GM12878 (cell line): ENCODE measurements around the gene SLC24A4. TPM values are rescaled to one million over a fixed set of nuclear protein-coding genes. Genes with fewer than 3 reads are reported as not detected.

Source experiments
- ATAC-seq: fragments of 200-7000 bp; cut with Tn5 transposase; 3 replicates; pipeline ENCODE4 v1.9.1; 2020; ENCODE audit warnings: mild to moderate bottlenecking, moderate library complexity
- BruUV-seq: library from RNA; stranded (reverse); fragments of 400-500 nt; replicated peaks from 2 replicates; lab custom pipeline; 2021; lab: Mats Ljungman, UMichigan
- CTCF ChIA-PET: fragments of 300-600 bp; sonication (Branson Sonifier 250); formaldehyde crosslinking; extraction: SDS; loops from one replicate; lab custom pipeline; 2021; ENCODE audit warnings: inconsistent platforms; lab: Yijun Ruan, JAX
- POLR2A ChIA-PET: fragments of 350-600 bp; formaldehyde crosslinking; extraction: SDS; loops from one replicate; lab custom pipeline; 2021; ENCODE audit warnings: inconsistent platforms; lab: Charles Lee
- RAD21 ChIA-PET: fragments of 300-600 bp; sonication (Branson Sonifier 250); formaldehyde crosslinking; loops from one replicate; lab custom pipeline; 2023; ENCODE audit warnings: antibody characterized with exemption; ENCODE audit not compliant: unreplicated experiment; lab: Charles Lee
- SMC1A ChIA-PET: fragments of 300-600 bp; sonication (Branson Sonifier 250); formaldehyde crosslinking; loops from one replicate; lab custom pipeline; 2023; ENCODE audit not compliant: unreplicated experiment, uncharacterized antibody; lab: Charles Lee
- DNase-seq: peaks from one replicate; pipeline ENCODE4 v3.0.0-alpha.2; 2011; ENCODE audit warnings: low read depth, low spot score
- FAIRE-seq: peaks from 3 replicates; lab custom pipeline; 2011; peaks lifted over from hg19 to GRCh38; lab: Jason Lieb, UNC
- H2AFZ ChIP-seq: 2 replicates; pipeline ENCODE4 v1.6.0; 2011; ENCODE audit warnings: low read depth, low read length, control low read depth; ENCODE audit not compliant: control insufficient read depth
- H3K27ac ChIP-seq: 2 replicates; pipeline ENCODE4 v1.5.1; 2011; ENCODE audit warnings: control low read depth; ENCODE audit not compliant: control insufficient read depth, insufficient read depth
- H3K27me3 ChIP-seq, 2 experiments: replicated peaks in 1 of 2; 2 replicates each; pipeline versions ENCODE4 v1.6.0 to v1.6.1; 2011; ENCODE audit warnings: low read length in 1 of 2; ENCODE audit not compliant: control insufficient read depth in 2 of 2, insufficient read depth in 2 of 2
- H3K36me3 ChIP-seq, 2 experiments: 2 replicates each; pipeline ENCODE4 v1.5.1; 2011; ENCODE audit warnings: low read length in 1 of 2; ENCODE audit not compliant: control insufficient read depth in 2 of 2, insufficient read depth in 2 of 2
- H3K4me1 ChIP-seq: 2 replicates; pipeline ENCODE4 v1.6.1; 2011; ENCODE audit warnings: mild to moderate bottlenecking, low read length, moderate library complexity, mixed read lengths; ENCODE audit not compliant: control insufficient read depth, insufficient read depth
- H3K4me2 ChIP-seq: 2 replicates; pipeline ENCODE4 v1.6.0; 2011; ENCODE audit warnings: control low read depth; ENCODE audit not compliant: control insufficient read depth, insufficient read depth
- H3K4me3 ChIP-seq: fragments of 200-600 bp; sonication (generic); 2 replicates; pipeline ENCODE4 v1.5.1; 2016
- H3K79me2 ChIP-seq: 2 replicates; pipeline ENCODE4 v1.6.0; 2011; ENCODE audit warnings: low read length; ENCODE audit not compliant: control insufficient read depth, insufficient read depth
- H3K9ac ChIP-seq: 2 replicates; pipeline ENCODE4 v1.8.0; 2011; ENCODE audit warnings: low read length, control low read depth, mixed read lengths; ENCODE audit not compliant: control insufficient read depth, insufficient read depth
- H3K9me3 ChIP-seq: replicated peaks from 3 replicates; pipeline ENCODE4 v1.5.1; 2011; ENCODE audit warnings: mild to moderate bottlenecking, low read length; ENCODE audit not compliant: control insufficient read depth, insufficient read depth
- H4K20me1 ChIP-seq: 2 replicates; pipeline ENCODE4 v1.6.0; 2011; ENCODE audit not compliant: control insufficient read depth, insufficient read depth
- CBX3 ChIP-seq: fragments of 200-600 bp; sonication (generic); IDR thresholded peaks from 2 replicates; pipeline ENCODE4 v1.6.1; 2016; ENCODE audit warnings: low read depth, borderline replicate concordance
- CTCF ChIP-seq, 3 experiments: IDR thresholded peaks in 2 of 3; conservative IDR thresholded peaks in 1 of 3; 2 replicates each; pipeline ENCODE4 v1.5.1; 2011; ENCODE audit warnings: low read depth in 3 of 3, low read length in 3 of 3, mild to moderate bottlenecking in 3 of 3, control low read depth in 2 of 3, moderate library complexity in 2 of 3, inconsistent platforms in 1 of 3, mixed read lengths in 1 of 3; ENCODE audit not compliant: control insufficient read depth in 2 of 3, insufficient read depth in 1 of 3; ENCODE audit errors: extremely low read depth in 1 of 3
- EGR1 ChIP-seq, 2 experiments: IDR thresholded peaks; 1 replicate in 1 of 2; 2 replicates in 1 of 2; pipeline ENCODE4 v1.6.1; 2011 to 2012; ENCODE audit warnings: low read depth in 2 of 2, low read length in 2 of 2, borderline replicate concordance in 1 of 2, mild to moderate bottlenecking in 1 of 2, moderate library complexity in 1 of 2
- HDAC6 ChIP-seq: fragments of 200-600 bp; sonication (generic); IDR thresholded peaks from one replicate; pipeline ENCODE4 v1.8.0; 2017; ENCODE audit warnings: antibody characterized with exemption; ENCODE audit not compliant: unreplicated experiment
- HDGF ChIP-seq: fragments of 450-650 bp; IDR thresholded peaks from 2 replicates; pipeline ENCODE4 v1.6.1; 2016; ENCODE audit warnings: antibody characterized with exemption
- KDM1A ChIP-seq: fragments of 200-600 bp; sonication (generic); IDR thresholded peaks from 2 replicates; pipeline ENCODE4 v1.6.1; 2016; ENCODE audit warnings: borderline replicate concordance
- NFYB ChIP-seq: IDR thresholded peaks from 2 replicates; pipeline ENCODE4 v1.6.1; 2011; ENCODE audit warnings: low read depth, mild to moderate bottlenecking, low read length, improper control_type of control experiment, moderate library complexity; ENCODE audit not compliant: insufficient read depth
- PAX5 ChIP-seq: IDR thresholded peaks from 2 replicates; pipeline ENCODE4 v1.6.1; 2011; ENCODE audit warnings: low read depth, low read length, borderline replicate concordance
- RAD21 ChIP-seq: IDR thresholded peaks from 2 replicates; pipeline ENCODE4 v1.6.1; 2011; ENCODE audit warnings: mild to moderate bottlenecking, low read depth, low read length, moderate library complexity; ENCODE audit not compliant: insufficient read depth
- RAD51 ChIP-seq: fragments of 450-650 bp; IDR thresholded peaks from 2 replicates; pipeline ENCODE4 v1.6.1; 2016; ENCODE audit warnings: moderate library complexity, mild to moderate bottlenecking, inconsistent platforms
- RELB ChIP-seq: fragments of 450-650 bp; IDR thresholded peaks from 2 replicates; pipeline ENCODE4 v1.6.1; 2017; ENCODE audit warnings: low read depth, mild to moderate bottlenecking, moderate library complexity
- SPI1 ChIP-seq: IDR thresholded peaks from 2 replicates; pipeline ENCODE4 v1.6.1; 2011; ENCODE audit warnings: low read depth, mild to moderate bottlenecking, low read length, moderate library complexity, borderline replicate concordance; ENCODE audit not compliant: insufficient read depth
- SREBF2 ChIP-seq: IDR thresholded peaks from 2 replicates; pipeline ENCODE4 v1.6.1; 2012; ENCODE audit warnings: mild to moderate bottlenecking, low read length
- SRF ChIP-seq, 2 experiments: IDR thresholded peaks; 2 replicates each; pipeline ENCODE4 v1.6.1; 2011; ENCODE audit warnings: low read depth in 2 of 2, low read length in 2 of 2, mild to moderate bottlenecking in 1 of 2, moderate library complexity in 1 of 2
- SUPT20H ChIP-seq: IDR thresholded peaks from 2 replicates; pipeline ENCODE4 v1.6.1; 2011; ENCODE audit warnings: low read depth, mild to moderate bottlenecking, low read length, moderate library complexity, borderline replicate concordance; ENCODE audit not compliant: control insufficient read depth
- TARDBP ChIP-seq: IDR thresholded peaks from 2 replicates; pipeline ENCODE4 v1.6.1; 2016; ENCODE audit warnings: borderline replicate concordance
- TCF3 ChIP-seq: IDR thresholded peaks from 2 replicates; pipeline ENCODE4 v1.6.1; 2012; ENCODE audit warnings: low read depth, mild to moderate bottlenecking, low read length, borderline replicate concordance; ENCODE audit not compliant: insufficient read depth
- WRNIP1 ChIP-seq: IDR thresholded peaks from 2 replicates; pipeline ENCODE4 v1.6.1; 2011; ENCODE audit warnings: low read depth, low read length, improper control_type of control experiment, borderline replicate concordance
- YY1 ChIP-seq: IDR thresholded peaks from 2 replicates; pipeline ENCODE4 v1.6.1; 2011; ENCODE audit warnings: low read depth, mild to moderate bottlenecking, low read length
- ZNF274 ChIP-seq: IDR thresholded peaks from one replicate; pipeline ENCODE4 v1.8.0; 2011; ENCODE audit not compliant: insufficient read length, insufficient read depth
- WGBS: methylation state at CpG from one replicate; pipeline ENCODE4 v1.1.6; 2016; ENCODE audit warnings: low lambda C conversion rate; ENCODE audit not compliant: insufficient replicate concordance, insufficient coverage; ENCODE audit errors: missing lambda C conversion rate; 5-methylcytosine and 5-hydroxymethylcytosine counted together
- in situ Hi-C: fragments of 300-500 bp; cut with MboI; formaldehyde crosslinking; loops from 9 replicates; pipeline ENCODE4 v1.14.3; 2018; ENCODE audit warnings: mixed read lengths
- intact Hi-C: fragments of 100-400 bp; cut with micrococcal nuclease; formaldehyde crosslinking; loops from one replicate; pipeline ENCODE4 v1.14.2; 2022; ENCODE audit not compliant: unreplicated experiment
- polyA plus RNA-seq, 11 experiments: library from polyadenylated mRNA; depleted of rRNA in 4 of 11; unstranded in 6 of 11; stranded (reverse) in 5 of 11; fragments of >200 nt; fragmentation: Nextera tagmentation in 4 of 11; fragmentation: Illumina TruSeq in 1 of 11; extraction: Ambion mirVana in 4 of 11; extraction: Trizol in 1 of 11; gene quantifications; 1 replicate in 1 of 11; 2 replicates in 10 of 11; pipeline versions ENCODE4 v1.2.1 to v1.2.3, GENCODE V29; 2011 to 2016; ENCODE audit warnings: inconsistent platforms in 2 of 11, missing spikeins in 2 of 11, low read depth in 1 of 11
- total RNA-seq, 4 experiments: library from RNA; depleted of rRNA in 3 of 4; stranded (reverse); fragments of >200 nt in 3 of 4; fragmentation: Illumina TruSeq in 1 of 4; extraction: Trizol in 1 of 4; gene quantifications; 2 replicates each; pipeline versions ENCODE4 v1.2.1 to v1.2.3, GENCODE V29; 2013 to 2021

Gene SLC24A4
- total and polyA plus RNA-seq, 10 of the 15 experiments (the other 5 are each of a cell fraction or from before 2014, with no cell fraction given): under 0.01 to 0.46 (median 0.04) TPM; not detected in 5

GRCh38 chr14:92352158-92352985, 29.4 kb downstream of the SLC24A4 start:
- no peaks in the 10 kb centered on the region; the same call in 1 of the 2 replicates for H3K4me1 ChIP-seq
- no peaks in the 10 kb centered on the region for H3K9me3 ChIP-seq
- no TSS peak for BruUV-seq
- 19% methylated on average over 9 of the region's 9 CpGs for WGBS
- peaks cover 0 to 3% of the 10 kb centered on the region in 2 experiments; a peak in 1 of 4 replicates for H3K27me3 ChIP-seq
- FAIRE-seq (peak; percentile 13), ATAC-seq (peak; percentile 77), DNase-seq (no peak)
- H3K4me3 ChIP-seq: no peak overlapping the region
- no peaks in the 10 kb centered on the region for H3K79me2 ChIP-seq
- intact Hi-C loops: loop anchor here (5.0 kb wide), 1 partner anchor 215 kb away; no protein-coding TSS in a partner anchor
- SMC1A ChIA-PET: interaction anchor here (0.6 to 3.8 kb wide), 23 partner anchors 8 to 434 kb away, joined by 3 to 27 read pairs (median 4); partner anchors contain the start of gene ATXN3
- no peaks in the 10 kb centered on the region for H3K36me3 ChIP-seq
- no peak overlapping the region for H3K9ac ChIP-seq
- CTCF ChIA-PET: interaction anchor here (0.6 to 5.7 kb wide), 33 partner anchors 9 to 356 kb away, joined by 3 to 77 read pairs (median 4); partner anchors contain the start of genes ATXN3, CPSF2 and NDUFB1
- RAD21 ChIA-PET: interaction anchor here (0.7 to 2.8 kb wide), 21 partner anchors 10 to 338 kb away, joined by 3 to 19 read pairs (median 5); partner anchors contain the start of genes ATXN3, CPSF2 and NDUFB1
- no peak overlapping the region for H3K4me2 ChIP-seq
- H3K27ac ChIP-seq: no peak overlapping the region
- H2AFZ ChIP-seq: no peak overlapping the region
- peaks cover 3% of the 10 kb centered on the region; the same call in 1 of the 2 replicates for H4K20me1 ChIP-seq
- POLR2A ChIA-PET: no interaction called here
- in situ Hi-C loops: no loop called here
- TF ChIP-seq CBX3 (no peak), RELB (no peak), SRF (IDR thresholded peaks at IDR 0.05; ENCODE audit: low read depth in 2 of 2, low read length in 2 of 2) (no peak), TCF3 (no peak), TARDBP (no peak), HDGF (no peak), SPI1 (no peak), KDM1A (no peak), YY1 (0 out of 2 replicates have a peak, but pooled peaks have one; percentile 23), RAD21 (peak; percentile 64), EGR1 (IDR thresholded peaks at IDR 0.05; ENCODE audit: borderline replicate concordance in 1 of 2, low read depth in 2 of 2, low read length in 2 of 2) (no peak), NFYB (no peak), HDAC6 (no peak), SREBF2 (no peak), SUPT20H (no peak), PAX5 (no peak), WRNIP1 (no peak), CTCF (IDR thresholded peaks at IDR 0.05 in 2 of 3, conservative IDR thresholded peaks at IDR 0.05 in 1 of 3; ENCODE audit: control insufficient read depth in 2 of 3, extremely low read depth in 1 of 3, insufficient read depth in 1 of 3, low read depth in 3 of 3, low read length in 3 of 3) (peak; percentile 49 to 58 (median 55); a peak in 5 of 6 replicates), ZNF274 (no peak), RAD51 (no peak)
